Large intestine (tissue), 3 donors: Measurements from ENCODE around the gene NCAM2. TPM values are rescaled to one million over a fixed set of nuclear protein-coding genes. Genes with fewer than 3 reads are reported as not detected.
A peak's percentile ranks its signal among the peaks of the same experiment; 100 is the strongest.

Experiments
- DNase-seq, 2 donors: peaks; one replicate each; pipeline versions ENCODE4 v3.0.0 to v3.0.0-alpha.2; 2013
- H3K27ac ChIP-seq: one replicate; pipeline ENCODE4 v1.5.1; 2013; ENCODE audit warnings: low read length
- H3K27me3 ChIP-seq: 2 replicates; pipeline ENCODE4 v1.6.1; 2013; ENCODE audit warnings: low read length; ENCODE audit not compliant: control insufficient read depth, insufficient read depth
- H3K36me3 ChIP-seq: 2 replicates; pipeline ENCODE4 v1.6.1; 2013; ENCODE audit warnings: low read length; ENCODE audit not compliant: control insufficient read depth, insufficient read depth
- H3K4me1 ChIP-seq: one replicate; pipeline ENCODE4 v1.6.1; 2013; ENCODE audit warnings: low read length; ENCODE audit not compliant: control insufficient read depth, insufficient read depth
- H3K4me3 ChIP-seq: one replicate; pipeline ENCODE4 v1.5.1; 2013; ENCODE audit warnings: low read length
- H3K9me3 ChIP-seq: one replicate; pipeline ENCODE4 v1.6.1; 2013; ENCODE audit warnings: mild to moderate bottlenecking, low read depth, low read length, moderate library complexity; ENCODE audit not compliant: control insufficient read depth
- WGBS: methylation state at CpG from one replicate; pipeline ENCODE4 v1.1.5; 2013; ENCODE audit warnings: low lambda C conversion rate; ENCODE audit not compliant: insufficient coverage; 5-methylcytosine and 5-hydroxymethylcytosine counted together
- polyA plus RNA-seq: library from polyadenylated mRNA; unstranded; fragments of 120-200 nt; gene quantifications from one replicate; pipeline ENCODE4 v1.2.1, GENCODE V29; 2013

The NCAM2 gene
- polyA plus RNA-seq, 1 donor: 7.7 TPM

GRCh38 chr21:21187579-21187978, 189.4 kb downstream of the NCAM2 start:
- no peaks in the 10 kb centered on the region for H3K9me3 ChIP-seq
- H3K4me3 ChIP-seq: no peak overlapping the region
- no peaks in the 10 kb centered on the region for H3K4me1 ChIP-seq
- no CpG with 5 or more reads among the region's 2 CpGs for WGBS
- no peaks in the 10 kb centered on the region for H3K27me3 ChIP-seq
- no peak overlapping the region for H3K27ac ChIP-seq
- no peak for DNase-seq
- no peaks in the 10 kb centered on the region for H3K36me3 ChIP-seq

- Histone ChIP-seq H3K27ac (no peak overlapping the region), H3K9me3 (no peaks in the 10 kb centered on the region)
- no CpG with 5 or more reads among the region's 2 CpGs for WGBS
These were observed 190.4 kb downstream of the NCAM2 start for GRCh38 chr21:21188513-21189195.

GRCh38 chr21:21195417-21195943, 197.3 kb downstream of the NCAM2 start:
- H3K36me3 ChIP-seq: no peaks in the 10 kb centered on the region
- H3K27me3 ChIP-seq: no peaks in the 10 kb centered on the region
- no peak overlapping the region for H3K27ac ChIP-seq
- DNase-seq: no peak
- WGBS: no CpG with 5 or more reads among the region's 1 CpG
- H3K4me1 ChIP-seq: no peaks in the 10 kb centered on the region
- no peaks in the 10 kb centered on the region for H3K9me3 ChIP-seq
- no peak overlapping the region for H3K4me3 ChIP-seq

More at GRCh38 chr21:21188513-21189195, 190.4 kb downstream of the NCAM2 start:
- Histone ChIP-seq H3K4me1 (no peaks in the 10 kb centered on the region), H3K4me3 (no peak overlapping the region), H3K27me3 (no peaks in the 10 kb centered on the region), H3K36me3 (no peaks in the 10 kb centered on the region)
- no peak for DNase-seq

GRCh38 chr21:21196087-21196486, 197.9 kb downstream of the NCAM2 start:
- no peaks in the 10 kb centered on the region for H3K9me3 ChIP-seq
- no peaks in the 10 kb centered on the region for H3K27me3 ChIP-seq
- H3K4me3 ChIP-seq: no peak overlapping the region
- no peak overlapping the region for H3K27ac ChIP-seq
- WGBS: no CpG with 5 or more reads among the region's 3 CpGs
- no peaks in the 10 kb centered on the region for H3K4me1 ChIP-seq
- H3K36me3 ChIP-seq: no peaks in the 10 kb centered on the region
- DNase-seq: no peak

- no peaks in the 10 kb centered on the region for H3K36me3 ChIP-seq
- no CpG with 5 or more reads among the region's 11 CpGs for WGBS
- H3K4me1 ChIP-seq: no peaks in the 10 kb centered on the region
- DNase-seq: no peak
- H3K27me3 ChIP-seq: no peaks in the 10 kb centered on the region
- no peak overlapping the region for H3K4me3 ChIP-seq
- H3K9me3 ChIP-seq: no peaks in the 10 kb centered on the region
- no peak overlapping the region for H3K27ac ChIP-seq
These were observed 198.6 kb downstream of the NCAM2 start for GRCh38 chr21:21196848-21197247.

- WGBS: 94% methylated on average over 3 of the region's 7 CpGs
These were observed 201.3 kb downstream of the NCAM2 start for GRCh38 chr21:21199342-21200102.

GRCh38 chr21:21200103-21200938, 202.1 kb downstream of the NCAM2 start:
- H3K27ac ChIP-seq: no peak overlapping the region
- no peak overlapping the region for H3K4me3 ChIP-seq

More at GRCh38 chr21:21199342-21200102, 201.3 kb downstream of the NCAM2 start:
- Histone ChIP-seq H3K9me3 (no peaks in the 10 kb centered on the region), H3K4me3 (no peak overlapping the region), H3K27me3 (no peaks in the 10 kb centered on the region), H3K36me3 (no peaks in the 10 kb centered on the region), H3K4me1 (no peaks in the 10 kb centered on the region), H3K27ac (no peak overlapping the region)
- no peak for DNase-seq

GRCh38 chr21:21200939-21201615, 202.9 kb downstream of the NCAM2 start:
- Histone ChIP-seq H3K27ac (no peak overlapping the region), H3K27me3 (no peaks in the 10 kb centered on the region), H3K4me1 (no peaks in the 10 kb centered on the region), H3K36me3 (no peaks in the 10 kb centered on the region), H3K9me3 (no peaks in the 10 kb centered on the region), H3K4me3 (no peak overlapping the region)
- no peak for DNase-seq
- 50% methylated on average over 1 of the region's 5 CpGs for WGBS

More at GRCh38 chr21:21200103-21200938, 202.1 kb downstream of the NCAM2 start:
- H3K9me3 ChIP-seq: no peaks in the 10 kb centered on the region
- H3K27me3 ChIP-seq: no peaks in the 10 kb centered on the region
- no peaks in the 10 kb centered on the region for H3K4me1 ChIP-seq
- WGBS: 40% methylated on average over 1 of the region's 6 CpGs
- no peaks in the 10 kb centered on the region for H3K36me3 ChIP-seq
- peak in 1 of 2 donors; percentile 19 for DNase-seq

- Histone ChIP-seq H3K4me1 (no peaks in the 10 kb centered on the region), H3K36me3 (no peaks in the 10 kb centered on the region), H3K27me3 (no peaks in the 10 kb centered on the region), H3K9me3 (no peaks in the 10 kb centered on the region), H3K4me3 (no peak overlapping the region), H3K27ac (no peak overlapping the region)
- no peak for DNase-seq
- WGBS: no CpG with 5 or more reads among the region's 1 CpG
These were observed 205.7 kb downstream of the NCAM2 start for GRCh38 chr21:21203822-21204339.
